ENCODE data around the gene EXOC3L4. TPM values are rescaled to one million over a fixed set of nuclear protein-coding genes. Genes with fewer than 3 reads are reported as not detected.
"Not testable (repeated sequence)": the region's sequence is repeated elsewhere in the genome, so short reads cannot be mapped to it uniquely, and the experiment has no call there.

Gene EXOC3L4
- total and polyA plus RNA-seq, 10 donors = 2.0 to 39.2 (median 12.6) TPM

DNA sequence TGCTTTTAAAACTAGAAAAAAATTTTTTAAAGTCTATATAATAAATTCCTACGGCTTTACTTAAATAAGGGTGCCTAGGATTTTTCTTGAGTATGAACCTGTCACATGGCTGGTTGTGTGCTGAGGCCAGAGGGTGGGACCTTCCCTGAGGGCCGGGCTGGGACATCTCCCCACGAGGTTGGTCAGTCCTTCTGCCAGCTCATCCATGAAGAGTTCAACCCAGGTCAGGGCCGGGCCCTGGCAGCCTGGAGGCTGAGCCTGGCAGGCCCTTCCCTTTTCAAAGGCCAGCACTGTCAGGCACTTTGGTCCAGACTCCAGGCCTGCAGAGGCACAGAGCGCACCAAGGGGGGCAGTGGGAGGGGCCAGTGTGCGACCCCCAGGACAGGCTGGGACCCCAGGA is 60.5 kb downstream of the EXOC3L4 start:
- TF ChIP-seq, protein P1, sequence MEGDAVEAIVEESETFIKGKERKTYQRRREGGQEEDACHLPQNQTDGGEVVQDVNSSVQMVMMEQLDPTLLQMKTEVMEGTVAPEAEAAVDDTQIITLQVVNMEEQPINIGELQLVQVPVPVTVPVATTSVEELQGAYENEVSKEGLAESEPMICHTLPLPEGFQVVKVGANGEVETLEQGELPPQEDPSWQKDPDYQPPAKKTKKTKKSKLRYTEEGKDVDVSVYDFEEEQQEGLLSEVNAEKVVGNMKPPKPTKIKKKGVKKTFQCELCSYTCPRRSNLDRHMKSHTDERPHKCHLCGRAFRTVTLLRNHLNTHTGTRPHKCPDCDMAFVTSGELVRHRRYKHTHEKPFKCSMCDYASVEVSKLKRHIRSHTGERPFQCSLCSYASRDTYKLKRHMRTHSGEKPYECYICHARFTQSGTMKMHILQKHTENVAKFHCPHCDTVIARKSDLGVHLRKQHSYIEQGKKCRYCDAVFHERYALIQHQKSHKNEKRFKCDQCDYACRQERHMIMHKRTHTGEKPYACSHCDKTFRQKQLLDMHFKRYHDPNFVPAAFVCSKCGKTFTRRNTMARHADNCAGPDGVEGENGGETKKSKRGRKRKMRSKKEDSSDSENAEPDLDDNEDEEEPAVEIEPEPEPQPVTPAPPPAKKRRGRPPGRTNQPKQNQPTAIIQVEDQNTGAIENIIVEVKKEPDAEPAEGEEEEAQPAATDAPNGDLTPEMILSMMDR (IDR thresholded peaks at IDR 0.05 in 8 of 11, conservative IDR thresholded peaks at IDR 0.05 in 3 of 11) = no peak
- TF ChIP-seq POLR2AphosphoS5 (IDR thresholded peaks at IDR 0.05) (peak; percentile 23 to 67 (median 58)), POLR2A (IDR thresholded peaks at IDR 0.05) (no peak)
- intact Hi-C loops (cut with DNase I; ENCODE audit: low total_unique reads) = no loop called here
- no peak for DNase-seq
- Histone ChIP-seq H3K4me1 (peaks cover 0 to 18% (median 8%) of the 10 kb centered on the region in 6 donors), H3K9me3 (no peaks in the 10 kb centered on the region), H3K27me3 (replicated peaks in 1 of 7) (peaks cover 0 to 5% (median 0%) of the 10 kb centered on the region in 7 donors), H3K4me3 (no peak overlapping the region), H3K36me3 (no peaks in the 10 kb centered on the region), H3K27ac (no peak overlapping the region)
- 41 to 65% (median 55%) methylated on average over 4 to 6 of the region's 6 CpGs for WGBS, 5 donors

DNA sequence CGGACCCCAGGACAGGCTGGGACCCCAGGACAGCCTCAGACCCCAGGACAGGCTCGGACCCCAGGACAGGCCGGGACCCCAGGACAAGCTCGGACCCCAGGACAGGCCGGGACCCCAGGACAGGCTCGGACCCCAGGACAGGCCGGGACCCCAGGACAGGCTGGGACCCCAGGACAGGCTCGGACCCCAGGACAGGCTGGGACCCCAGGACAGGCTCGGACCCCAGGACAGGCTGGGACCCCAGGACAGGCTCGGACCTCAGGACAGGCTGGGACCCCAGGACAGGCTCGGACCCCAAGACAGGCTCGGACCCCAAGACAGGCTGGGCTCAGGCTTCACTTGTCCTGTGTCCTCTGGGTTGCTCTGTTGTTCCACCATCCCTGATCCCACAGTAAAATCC is 60.9 kb downstream of the EXOC3L4 start:
- Histone ChIP-seq H3K27ac (peak overlapping the region in 1 of 8 donors; percentile 51), H3K4me1 (peaks cover 0 to 22% (median 8%) of the 10 kb centered on the region in 6 donors)
- intact Hi-C loops (cut with DNase I; ENCODE audit: low total_unique reads); DNase-seq; H3K27me3 ChIP-seq (replicated peaks in 1 of 7); H3K4me3 ChIP-seq; H3K9me3 ChIP-seq; H3K36me3 ChIP-seq: not testable (repeated sequence)
- 71 to 94% (median 93%) methylated on average over 7 to 12 of the region's 12 CpGs for WGBS, 5 donors

DNA sequence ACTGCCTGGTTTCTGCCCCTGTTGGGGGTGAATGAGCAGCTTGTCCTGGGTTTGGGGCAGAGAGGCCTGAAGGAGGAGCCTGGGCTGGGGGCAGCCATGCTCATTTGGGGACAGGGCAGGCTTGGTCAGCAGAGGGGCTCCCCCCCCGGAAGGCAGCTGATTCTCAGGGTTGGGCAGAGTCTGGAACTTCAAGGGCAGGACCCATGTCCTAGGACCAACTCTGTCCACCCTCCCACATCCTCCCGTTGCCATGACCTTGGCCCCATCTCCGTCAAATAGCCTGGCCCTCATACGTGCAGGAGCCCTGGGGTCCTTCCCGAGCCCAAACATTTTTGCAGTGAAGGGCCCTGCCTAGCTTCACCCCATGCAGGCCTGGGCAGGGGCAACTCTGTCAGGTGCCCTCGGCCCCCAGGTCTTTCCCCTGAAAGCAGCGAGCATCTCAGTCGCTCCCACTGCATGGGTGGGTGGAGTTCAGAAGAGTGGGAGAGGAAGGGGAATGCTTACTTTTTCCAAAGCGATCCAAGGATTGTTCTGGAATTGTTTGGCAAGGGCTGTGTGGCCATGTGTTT is 61.4 kb downstream of the EXOC3L4 start:
- peaks cover 0 to 24% (median 9%) of the 10 kb centered on the region in 6 donors for H3K4me1 ChIP-seq
- no peaks in the 10 kb centered on the region for H3K9me3 ChIP-seq
- H3K36me3 ChIP-seq = no peaks in the 10 kb centered on the region
- peaks cover 0 to 5% (median 0%) of the 10 kb centered on the region in 7 donors for H3K27me3 ChIP-seq (replicated peaks in 1 of 7)
- peak in 1 of 3 donors; percentile 39 for TF ChIP-seq POLR2AphosphoS5 (IDR thresholded peaks at IDR 0.05)
- TF ChIP-seq, protein P1 (IDR thresholded peaks at IDR 0.05 in 8 of 11, conservative IDR thresholded peaks at IDR 0.05 in 3 of 11) = no peak
- no peak overlapping the region for H3K4me3 ChIP-seq
- DNase-seq = no peak
- H3K27ac ChIP-seq = peak overlapping the region in 2 of 8 donors; percentile 2 to 51
- intact Hi-C loops (cut with DNase I; ENCODE audit: low total_unique reads) = no loop called here
- WGBS, 5 donors = 63 to 81% (median 71%) methylated on average over 4 to 9 of the region's 9 CpGs

DNA sequence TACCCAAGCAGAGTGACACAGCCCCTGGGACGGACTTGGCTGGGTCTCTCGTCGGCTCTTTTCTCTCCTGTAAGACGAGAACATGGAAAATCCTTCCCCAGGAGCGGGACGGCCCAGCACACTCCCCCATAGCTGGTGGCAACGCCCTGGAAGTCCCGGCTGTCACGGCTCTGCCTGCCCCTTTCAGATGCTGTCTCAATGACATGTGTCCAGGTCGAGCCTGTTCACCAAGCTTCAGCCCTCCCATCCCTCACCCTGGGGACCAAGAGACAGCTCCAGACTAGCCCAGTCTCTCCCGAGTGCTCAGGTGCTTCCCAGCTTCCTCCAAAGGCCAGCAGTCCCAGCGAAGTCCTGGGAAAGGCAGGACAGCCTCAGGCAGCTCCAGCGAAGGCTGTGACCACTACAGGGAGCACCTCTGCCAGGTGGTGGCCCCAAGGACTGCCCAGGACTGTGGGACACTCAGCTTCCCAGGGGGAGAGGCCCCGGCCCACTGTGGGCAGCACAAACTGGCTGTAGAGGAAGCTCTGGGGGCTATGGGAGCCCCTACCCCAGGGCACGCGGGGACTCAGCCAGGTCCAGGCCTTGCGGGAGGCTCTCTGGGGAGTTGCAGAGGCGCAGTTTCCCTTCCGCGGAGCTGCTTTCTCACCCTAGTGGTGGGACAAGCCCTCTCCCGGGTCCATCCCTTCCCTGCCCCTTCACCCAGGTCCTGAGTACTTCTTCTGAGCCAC is 62.3 kb downstream of the EXOC3L4 start:
- no peak for DNase-seq
- H3K27ac ChIP-seq = peak overlapping the region in 2 of 8 donors; percentile 2 to 51

More for the DNA sequence above, 62.3 kb downstream of the EXOC3L4 start:
- no peaks in the 10 kb centered on the region for H3K9me3 ChIP-seq
- no peak for TF ChIP-seq POLR2A (IDR thresholded peaks at IDR 0.05)
- no peak for TF ChIP-seq POLR2AphosphoS5 (IDR thresholded peaks at IDR 0.05)
- TF ChIP-seq, protein P1 (IDR thresholded peaks at IDR 0.05 in 8 of 11, conservative IDR thresholded peaks at IDR 0.05 in 3 of 11) = no peak
- H3K4me1 ChIP-seq = peaks cover 0 to 27% (median 9%) of the 10 kb centered on the region in 6 donors
- H3K36me3 ChIP-seq = no peaks in the 10 kb centered on the region
- no peaks in the 10 kb centered on the region for H3K27me3 ChIP-seq (replicated peaks in 1 of 7)
- 53 to 77% (median 76%) methylated on average over 10 to 21 of the region's 21 CpGs for WGBS, 5 donors
- H3K4me3 ChIP-seq = no peak overlapping the region
- intact Hi-C loops (cut with DNase I; ENCODE audit: low total_unique reads) = no loop called here
